NCI-H2029 (cell line): ENCODE data around the gene ITGA8.
"Not testable (repeated sequence)": the region's sequence is repeated elsewhere in the genome, so short reads cannot be mapped to it uniquely, and the experiment has no call there.

Experiments used
- DNase-seq: peaks from one replicate; lab custom pipeline; 2025; lab: John Stamatoyannopoulos, UW

ITGA8 gene

DNA sequence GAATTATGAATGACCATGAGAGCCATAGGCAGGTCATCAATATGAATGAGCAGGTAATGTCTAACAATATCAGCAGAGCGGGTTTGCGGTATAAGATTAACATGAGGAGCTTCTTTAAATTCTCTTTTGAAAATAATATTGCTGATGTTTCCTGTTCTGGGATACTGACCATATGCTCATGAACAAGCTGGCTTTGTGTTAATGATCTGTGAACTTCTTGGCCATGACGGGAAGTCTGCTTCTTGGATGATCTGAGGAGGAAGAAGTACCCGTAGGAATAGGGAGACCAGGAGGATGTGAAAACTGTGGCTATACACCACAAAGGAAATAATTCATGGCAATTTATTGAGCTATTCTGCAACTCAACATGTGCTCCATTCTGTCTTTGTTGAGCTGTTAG is 38.6 kb downstream of the ITGA8 start:
- DNase-seq: no peak

DNA sequence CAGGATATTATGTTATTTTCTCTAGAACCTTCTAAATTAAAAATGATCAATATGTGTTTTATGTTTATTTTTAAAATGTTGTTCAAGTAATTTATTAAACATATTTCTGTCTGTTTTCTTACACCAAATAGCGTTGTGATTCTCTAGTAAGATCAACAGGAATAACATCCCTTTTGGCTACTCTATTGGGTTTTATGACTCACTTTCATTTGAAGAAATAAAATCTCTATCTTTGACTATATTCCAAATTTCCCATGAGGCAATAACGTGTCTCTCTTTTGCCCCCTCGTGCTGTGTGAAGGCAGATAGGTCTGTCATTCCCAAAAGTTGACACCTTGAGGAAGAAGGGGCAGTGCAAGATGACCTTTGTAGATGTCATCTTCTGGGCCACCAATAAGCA is 40.9 kb downstream of the ITGA8 start:
- no peak for DNase-seq

- no peak for DNase-seq
Observed at GRCh38 chr10:15672469-15672868, 47.3 kb downstream of the ITGA8 start.

GRCh38 chr10:15670880-15671279 is 48.8 kb downstream of the ITGA8 start:
- DNase-seq: no peak

- DNase-seq: no peak
Observed at GRCh38 chr10:15661574-15661973, 58.1 kb downstream of the ITGA8 start.

- no peak for DNase-seq
Observed at GRCh38 chr10:15660990-15661389, 58.7 kb downstream of the ITGA8 start.

DNA sequence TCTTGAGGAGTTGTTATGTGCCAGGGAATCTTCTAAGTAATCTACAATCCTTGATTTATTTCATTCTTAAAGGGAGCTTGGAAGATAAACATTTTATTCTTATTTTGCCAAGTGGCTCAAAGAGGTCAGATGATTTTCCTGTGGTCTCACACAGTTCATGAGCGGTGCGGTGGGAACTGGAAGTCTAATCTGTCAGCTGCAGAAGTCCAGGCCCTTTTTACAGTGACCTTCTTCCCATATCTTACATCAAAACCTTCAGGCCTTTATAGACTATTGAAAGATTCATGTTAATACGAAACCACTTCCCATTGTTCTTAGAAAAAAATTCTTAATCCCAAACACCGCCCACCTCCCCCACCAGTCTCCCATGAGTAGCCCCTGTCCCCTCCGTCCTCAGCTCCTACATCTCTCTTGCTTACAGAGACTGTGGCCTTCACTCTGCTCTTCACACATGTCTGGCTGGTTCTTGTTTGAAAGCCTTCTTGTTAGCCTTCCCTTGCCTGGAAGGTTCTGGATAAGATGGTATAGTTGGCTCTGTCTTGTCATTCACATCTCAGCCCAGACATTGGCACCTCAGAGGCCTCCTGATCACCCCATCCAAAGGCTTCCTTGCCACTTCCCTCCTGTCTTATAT is 61.5 kb downstream of the ITGA8 start:
- no peak for DNase-seq

GRCh38 chr10:15652757-15653156 is 67.0 kb downstream of the ITGA8 start:
- DNase-seq: no peak

- DNase-seq: no peak
Observed at GRCh38 chr10:15652117-15652516, 67.6 kb downstream of the ITGA8 start.

DNA sequence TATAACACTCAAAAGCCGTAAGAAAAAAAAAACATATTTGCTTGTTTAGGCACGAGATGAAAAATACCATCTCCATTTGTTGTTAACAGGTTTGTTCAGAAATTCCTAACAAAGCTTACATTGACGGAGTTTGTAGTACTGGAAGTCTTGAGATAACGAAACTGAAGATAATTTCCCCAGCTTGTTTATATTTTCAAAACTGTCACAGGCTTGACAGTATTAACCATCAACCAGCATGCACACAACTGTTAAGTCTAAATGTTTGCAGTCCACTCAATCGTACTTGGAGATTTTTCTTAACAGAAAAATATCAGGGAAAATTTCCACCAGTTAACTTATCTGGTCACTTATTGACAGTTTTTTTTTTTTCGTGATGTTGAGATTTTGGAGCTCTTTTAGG is 68.5 kb downstream of the ITGA8 start:
- no peak for DNase-seq

GRCh38 chr10:15642095-15642494 is 77.6 kb downstream of the ITGA8 start:
- no peak for DNase-seq

GRCh38 chr10:15640536-15641085 is 79.1 kb downstream of the ITGA8 start:
- no peak for DNase-seq

- no peak for DNase-seq
Observed at GRCh38 chr10:15636446-15636845, 83.3 kb downstream of the ITGA8 start.

DNA sequence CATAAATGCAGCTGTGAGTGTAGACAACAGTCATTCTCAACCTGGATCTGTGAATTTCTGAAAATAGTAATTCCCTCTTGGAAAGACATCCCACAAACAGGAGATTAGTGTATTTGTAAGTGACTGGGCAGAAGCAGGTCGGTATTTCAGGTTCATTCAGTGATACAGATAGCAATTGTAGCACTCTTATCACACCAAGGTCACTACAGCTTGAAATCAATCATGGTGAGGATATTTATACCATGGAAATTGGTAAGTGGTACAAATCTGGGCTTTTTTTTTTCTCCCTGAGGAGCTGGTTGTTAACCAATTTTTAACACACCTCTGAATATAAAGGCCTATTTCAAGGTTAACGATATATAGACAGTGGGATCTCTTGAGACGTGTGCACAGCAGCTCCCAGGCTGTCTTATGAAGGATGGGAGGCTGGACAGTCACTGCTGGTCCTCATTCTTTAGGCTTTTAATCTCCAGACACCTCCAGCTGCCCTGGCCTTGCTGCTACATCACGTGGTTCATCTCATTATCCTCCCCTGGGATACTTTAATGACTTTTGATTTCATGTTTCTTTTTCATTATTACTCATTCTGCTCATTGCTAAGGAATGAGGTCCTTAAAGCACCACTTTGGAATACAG is 87.1 kb downstream of the ITGA8 start:
- no peak for DNase-seq

GRCh38 chr10:15631205-15631604 is 88.5 kb downstream of the ITGA8 start:
- not testable (repeated sequence) for DNase-seq

DNA sequence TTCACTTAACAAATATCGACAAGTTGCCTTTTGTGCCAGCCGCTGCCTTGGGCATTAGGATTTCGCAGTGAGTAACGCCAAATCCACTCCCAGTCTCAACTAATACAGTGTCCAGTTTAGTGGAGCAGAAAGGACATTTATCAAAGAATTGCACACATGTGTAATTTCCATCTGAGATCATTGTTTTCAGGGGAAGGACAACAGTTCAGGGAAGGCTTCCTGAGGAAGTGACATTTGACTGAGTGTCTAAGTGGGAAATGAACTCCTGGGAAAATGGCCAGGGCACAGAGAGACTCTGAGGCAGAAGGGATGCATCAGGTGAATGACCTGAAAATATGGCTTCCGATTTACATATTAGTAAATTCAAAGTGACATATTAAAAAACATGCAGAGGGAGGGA is 89.4 kb downstream of the ITGA8 start:
- no peak for DNase-seq

DNA sequence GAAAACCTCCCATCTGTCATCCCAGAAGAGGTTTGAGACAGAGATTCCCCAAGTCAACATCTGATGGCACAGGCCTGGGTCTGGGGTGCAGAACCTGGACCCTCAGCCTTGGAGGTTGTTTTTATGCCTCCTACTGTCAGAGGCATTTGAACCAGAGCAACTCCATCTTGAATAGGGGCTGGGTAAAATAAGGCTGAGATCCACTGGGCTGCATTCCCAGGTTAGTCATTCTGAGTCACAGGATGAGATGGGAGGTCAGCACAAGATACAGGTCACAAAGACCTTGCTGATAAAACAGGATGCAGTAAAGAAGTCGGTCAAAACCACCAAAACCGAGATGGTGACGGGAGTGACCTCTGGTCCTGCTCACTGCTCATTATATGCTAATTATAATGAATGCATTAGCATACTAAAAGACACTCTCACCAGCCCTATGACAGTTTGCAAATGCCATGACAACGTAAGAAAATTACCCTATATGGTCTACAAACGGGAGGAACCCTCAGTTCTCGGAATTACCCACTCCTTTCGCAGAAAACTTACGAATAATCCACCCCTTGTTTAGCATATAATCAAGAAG is 92.0 kb downstream of the ITGA8 start:
- DNase-seq: no peak

GRCh38 chr10:15626937-15627336 is 92.8 kb downstream of the ITGA8 start:
- no peak for DNase-seq

DNA sequence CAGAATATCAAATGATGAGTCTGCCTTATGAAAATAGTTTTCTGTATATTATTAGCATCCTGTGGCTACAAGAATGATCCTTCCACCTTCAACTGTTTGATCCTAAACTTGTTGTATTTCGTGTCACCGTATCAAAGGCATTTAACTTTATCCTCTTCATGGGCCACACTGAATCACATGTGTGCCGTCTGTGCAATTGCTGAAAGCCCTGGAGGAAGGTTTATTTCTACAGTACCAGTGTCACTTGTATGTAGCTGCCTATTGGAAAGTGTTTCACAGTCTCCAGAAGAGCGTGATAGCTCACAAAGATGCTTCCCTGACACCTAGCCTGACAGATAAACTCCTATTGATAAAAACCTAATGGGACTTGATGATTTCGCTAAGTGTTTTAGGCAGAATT is 94.5 kb downstream of the ITGA8 start:
- no peak for DNase-seq

GRCh38 chr10:15624401-15625196 is 95.1 kb downstream of the ITGA8 start:
- no peak for DNase-seq

DNA sequence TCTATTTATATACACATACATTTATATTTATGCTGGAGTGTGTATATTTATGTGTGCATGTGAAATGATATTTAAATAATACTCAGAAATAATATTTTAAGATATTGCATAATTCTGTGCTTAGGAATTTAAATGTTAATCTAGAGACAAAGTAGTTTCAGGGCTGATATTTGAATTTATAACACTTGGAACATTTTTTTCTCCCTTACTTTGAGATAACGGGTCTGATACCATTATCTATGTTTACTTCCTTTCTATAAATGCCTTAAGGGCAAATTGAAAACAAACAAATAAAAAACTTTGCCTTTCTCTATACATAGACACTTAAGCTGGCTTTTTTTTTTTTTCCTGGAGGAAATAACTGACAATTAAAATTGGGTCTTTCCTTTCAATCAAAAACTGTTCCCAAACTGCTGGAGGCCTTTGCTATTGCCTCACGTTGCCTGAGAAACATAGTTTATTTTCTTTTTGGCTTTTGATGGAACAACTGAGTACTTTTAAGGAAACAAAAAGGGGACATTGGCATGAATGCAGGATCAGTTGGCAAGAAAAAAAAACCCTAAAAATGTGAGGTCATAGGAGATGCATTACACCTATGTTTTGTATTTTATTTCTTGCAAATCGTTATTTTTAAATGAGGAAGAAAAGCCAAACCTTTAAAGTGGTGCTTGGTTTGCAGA is 98.7 kb downstream of the ITGA8 start:
- no peak for DNase-seq

DNA sequence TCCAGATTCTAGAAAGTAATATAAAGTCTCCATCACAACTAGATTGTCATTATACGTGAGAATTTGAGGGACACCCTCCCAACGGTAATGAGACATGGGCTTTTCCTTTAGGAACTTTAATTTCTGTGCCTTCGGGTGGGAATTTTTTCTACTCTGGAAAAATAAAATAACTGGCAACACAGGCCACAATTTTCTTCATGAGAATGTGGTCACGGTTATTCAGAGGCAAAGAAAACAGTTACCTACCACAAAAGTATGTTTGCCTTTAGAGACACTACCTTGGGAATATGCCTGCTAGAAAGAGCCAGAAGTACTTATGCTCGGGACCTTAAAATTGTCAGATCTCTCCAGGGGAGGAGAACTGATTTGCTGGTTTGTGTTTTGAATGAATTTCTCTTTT is 99.4 kb downstream of the ITGA8 start:
- DNase-seq: no peak
